Neuronal stem cell (in vitro differentiated cells): ENCODE data around the gene ITGB6.
A peak's percentile ranks its signal among the peaks of the same experiment; 100 is the strongest.

Experiments
- DNase-seq: peaks from one replicate; pipeline ENCODE4 v3.0.0-alpha.2; 2013; ENCODE audit warnings: low spot score
- H2AFZ ChIP-seq: one replicate; pipeline ENCODE4 v1.6.1; 2013; ENCODE audit warnings: mild to moderate bottlenecking, low read length, inconsistent platforms
- H2AK5ac ChIP-seq: 2 replicates; pipeline ENCODE4 v1.6.1; 2013; ENCODE audit warnings: low read depth, mild to moderate bottlenecking, inconsistent platforms, low read length, moderate library complexity, mixed read lengths
- H2BK120ac ChIP-seq: 2 replicates; pipeline ENCODE4 v1.6.1; 2013; ENCODE audit warnings: low read depth, mild to moderate bottlenecking, inconsistent platforms, low read length, moderate library complexity, mixed read lengths
- H2BK12ac ChIP-seq: one replicate; pipeline ENCODE4 v1.6.1; 2013; ENCODE audit warnings: low read length, inconsistent platforms
- H2BK15ac ChIP-seq: 2 replicates; pipeline ENCODE4 v1.6.1; 2013; ENCODE audit warnings: mild to moderate bottlenecking, low read length, inconsistent platforms, mixed read lengths
- H2BK5ac ChIP-seq: one replicate; pipeline ENCODE4 v1.6.1; 2013; ENCODE audit warnings: inconsistent platforms, mild to moderate bottlenecking, low read length, moderate library complexity
- H3K14ac ChIP-seq: one replicate; pipeline ENCODE4 v1.6.1; 2013; ENCODE audit warnings: low read length, inconsistent platforms
- H3K18ac ChIP-seq: 2 replicates; pipeline ENCODE4 v1.6.1; 2013; ENCODE audit warnings: low read length, inconsistent platforms
- H3K23ac ChIP-seq: 2 replicates; pipeline ENCODE4 v1.6.1; 2013; ENCODE audit warnings: low read depth, mild to moderate bottlenecking, mixed read lengths, low read length, inconsistent platforms; ENCODE audit not compliant: poor library complexity
- H3K27ac ChIP-seq: replicated peaks from 3 replicates; pipeline ENCODE4 v1.5.1; 2013; ENCODE audit warnings: low read length, inconsistent platforms
- H3K27me3 ChIP-seq, 3 experiments: 2 replicates each; pipeline ENCODE4 v1.6.1; 2013; ENCODE audit warnings: low read length in 3 of 3, mild to moderate bottlenecking in 2 of 3, inconsistent platforms in 1 of 3, low read depth in 1 of 3, mixed read lengths in 1 of 3, moderate library complexity in 1 of 3; ENCODE audit not compliant: control insufficient read depth in 3 of 3, insufficient read depth in 3 of 3
- H3K36me3 ChIP-seq, 2 donors: replicated peaks in 1 of 2; 2 replicates each; pipeline ENCODE4 v1.6.1; 2013; ENCODE audit warnings: low read length in 2 of 2; ENCODE audit not compliant: control insufficient read depth in 2 of 2, insufficient read depth in 2 of 2
- H3K4ac ChIP-seq: 2 replicates; pipeline ENCODE4 v1.6.1; 2013; ENCODE audit warnings: inconsistent platforms, mild to moderate bottlenecking, low read length, moderate library complexity
- H3K4me1 ChIP-seq, 2 donors: 1 replicate in 1 of 2; 2 replicates in 1 of 2; pipeline ENCODE4 v1.6.1; 2013; ENCODE audit warnings: low read length in 2 of 2, low read depth in 1 of 2; ENCODE audit not compliant: control insufficient read depth in 2 of 2, insufficient read depth in 1 of 2
- H3K4me2 ChIP-seq: one replicate; pipeline ENCODE4 v1.6.1; 2013; ENCODE audit warnings: mild to moderate bottlenecking, low read length, inconsistent platforms; ENCODE audit not compliant: insufficient read depth, poor library complexity, severe bottlenecking
- H3K4me3 ChIP-seq, 2 donors: 2 replicates each; pipeline ENCODE4 v1.5.1; 2013; ENCODE audit warnings: low read length in 2 of 2, mild to moderate bottlenecking in 2 of 2, inconsistent platforms in 1 of 2, moderate library complexity in 1 of 2
- H3K79me1 ChIP-seq: one replicate; pipeline ENCODE4 v1.6.1; 2013; ENCODE audit warnings: low read depth, mild to moderate bottlenecking, inconsistent platforms, low read length, moderate library complexity
- H3K9ac ChIP-seq: one replicate; pipeline ENCODE4 v1.6.1; 2013; ENCODE audit warnings: mild to moderate bottlenecking, low read depth, low read length, inconsistent platforms; ENCODE audit not compliant: poor library complexity
- H3K9me3 ChIP-seq, 2 donors: replicated peaks in 1 of 2; 2 replicates each; pipeline versions ENCODE3 to v1.6.1; 2013; ENCODE audit warnings: low read length in 2 of 2, mild to moderate bottlenecking in 2 of 2, inconsistent platforms in 1 of 2, low read depth in 1 of 2, mixed read lengths in 1 of 2, moderate library complexity in 1 of 2; ENCODE audit not compliant: control insufficient read depth in 2 of 2, insufficient read depth in 1 of 2
- H4K8ac ChIP-seq: one replicate; pipeline ENCODE4 v1.6.1; 2013; ENCODE audit warnings: low read depth, mild to moderate bottlenecking, inconsistent platforms, low read length, moderate library complexity
- H4K91ac ChIP-seq: one replicate; pipeline ENCODE4 v1.6.1; 2013; ENCODE audit warnings: low read length, low read depth, mild to moderate bottlenecking, inconsistent platforms; ENCODE audit not compliant: poor library complexity
- WGBS, 2 donors: extraction: QIAGEN DNeasy Blood & Tissue Kit; methylation state at CpG; one replicate each; pipeline ENCODE4 v1.1.7; 2013; ENCODE audit warnings: missing lambda C conversion rate in 2 of 2, mixed read lengths in 1 of 2; ENCODE audit not compliant: insufficient read length in 2 of 2, insufficient replicate concordance in 1 of 2; ENCODE audit errors: extremely low coverage in 2 of 2; 5-methylcytosine and 5-hydroxymethylcytosine counted together

ITGB6 gene

DNA sequence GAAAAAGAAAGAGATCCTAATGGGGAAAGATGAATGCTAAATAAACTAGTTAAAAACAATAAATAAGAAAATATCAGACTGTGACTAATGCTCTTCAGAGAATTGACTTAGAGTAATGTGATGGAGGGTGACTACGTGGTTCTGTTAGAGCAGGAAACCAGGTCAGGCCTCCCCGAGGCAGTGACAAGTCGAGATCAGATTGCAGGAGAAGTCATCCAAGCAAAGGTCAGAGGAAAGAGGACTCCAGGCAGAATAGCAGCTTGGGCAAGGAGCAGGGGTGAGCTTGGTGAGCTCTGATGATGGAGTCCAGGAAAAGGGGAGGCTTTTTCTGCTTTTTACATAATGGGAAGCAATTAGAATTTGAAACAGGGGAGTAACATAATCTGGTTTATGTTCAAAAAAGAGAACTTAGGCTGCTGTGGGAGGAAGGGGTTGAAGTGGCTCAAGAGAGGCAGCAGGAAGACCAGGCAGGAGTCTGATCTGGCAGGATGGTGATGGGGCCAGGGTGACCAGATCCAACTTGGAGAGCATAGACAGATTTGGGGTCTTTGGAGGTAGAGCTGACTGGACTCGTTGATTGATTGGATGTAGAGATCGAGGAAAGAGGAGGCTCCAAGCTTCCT is 27.3 kb upstream of the ITGB6 start:
- no CpG with 5 or more reads among the region's 5 CpGs for WGBS, 2 donors
- Histone ChIP-seq H3K36me3 (no peaks in the 10 kb centered on the region), H3K79me1 (no peaks in the 10 kb centered on the region), H3K9me3 (no peaks in the 10 kb centered on the region), H2BK15ac (no peak overlapping the region), H3K27me3 (no peaks in the 10 kb centered on the region), H3K18ac (peak overlapping the region; percentile 32), H3K14ac (no peak overlapping the region), H2BK5ac (no peak overlapping the region), H3K4me2 (no peak overlapping the region), H3K4me3 (no peak overlapping the region), H3K9ac (no peak overlapping the region), H4K91ac (no peak overlapping the region), H3K4me1 (peaks cover 0 to 2% of the 10 kb centered on the region in 2 donors), H4K8ac (no peak overlapping the region), H2AK5ac (no peak overlapping the region), H3K27ac (no peak overlapping the region), H3K23ac (no peak overlapping the region), H2AFZ (no peak overlapping the region), H2BK12ac (no peak overlapping the region), H2BK120ac (no peak overlapping the region), H3K4ac (no peak overlapping the region)
- DNase-seq, result no peak

- Histone ChIP-seq H3K9ac (no peak overlapping the region), H2BK5ac (no peak overlapping the region), H3K4me3 (no peak overlapping the region), H2AFZ (no peak overlapping the region), H3K9me3 (no peaks in the 10 kb centered on the region), H3K4me1 (peaks cover 0 to 6% of the 10 kb centered on the region in 2 donors), H3K18ac (no peak overlapping the region), H2BK15ac (no peak overlapping the region), H2BK12ac (no peak overlapping the region), H4K8ac (no peak overlapping the region), H3K27me3 (no peaks in the 10 kb centered on the region), H4K91ac (no peak overlapping the region), H3K36me3 (no peaks in the 10 kb centered on the region), H3K79me1 (no peaks in the 10 kb centered on the region), H3K14ac (no peak overlapping the region), H2AK5ac (no peak overlapping the region), H3K27ac (no peak overlapping the region), H3K4me2 (no peak overlapping the region), H2BK120ac (no peak overlapping the region), H3K4ac (no peak overlapping the region), H3K23ac (no peak overlapping the region)
- no CpG with 5 or more reads among the region's 5 CpGs for WGBS, 2 donors
- DNase-seq, result no peak
These were observed 26.3 kb upstream of the ITGB6 start for GRCh38 chr2:160226367-160226766.

DNA sequence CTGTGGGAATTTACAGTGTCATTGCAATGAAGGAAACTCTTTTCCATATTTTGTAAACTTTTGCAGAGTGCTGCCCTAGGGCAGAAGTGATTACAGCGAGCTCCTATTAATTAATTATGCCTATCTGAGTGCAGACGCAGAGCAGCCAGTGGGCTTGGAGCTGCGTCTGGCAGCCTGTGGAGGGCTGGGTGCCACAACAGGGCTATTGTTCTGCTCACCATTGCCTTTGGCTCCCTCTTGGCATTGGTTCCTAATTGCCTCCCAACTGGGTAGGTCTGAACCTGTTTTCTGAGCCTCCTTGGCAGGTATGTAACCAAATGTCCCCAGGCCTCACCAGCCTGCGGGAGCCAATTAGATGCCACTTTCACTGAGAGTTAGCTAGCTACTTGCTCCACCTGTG is 25.6 kb upstream of the ITGB6 start:
- no peak overlapping the region for H2BK12ac ChIP-seq
- H4K8ac ChIP-seq, result no peak overlapping the region
- H3K4me1 ChIP-seq, result peaks cover under 1 to 6% of the 10 kb centered on the region in 2 donors
- DNase-seq, result no peak
- no peak overlapping the region for H3K4me3 ChIP-seq
- no peaks in the 10 kb centered on the region for H3K9me3 ChIP-seq
- H2BK5ac ChIP-seq, result no peak overlapping the region
- no peak overlapping the region for H4K91ac ChIP-seq
- H3K79me1 ChIP-seq, result no peaks in the 10 kb centered on the region
- H2AK5ac ChIP-seq, result no peak overlapping the region
- no peak overlapping the region for H3K4me2 ChIP-seq
- no peak overlapping the region for H2AFZ ChIP-seq
- no peaks in the 10 kb centered on the region for H3K27me3 ChIP-seq
- H3K23ac ChIP-seq, result no peak overlapping the region
- H2BK15ac ChIP-seq, result no peak overlapping the region
- no peak overlapping the region for H3K14ac ChIP-seq
- no peak overlapping the region for H3K9ac ChIP-seq
- H3K36me3 ChIP-seq, result no peaks in the 10 kb centered on the region
- whole genome bisulfite sequencing, 2 donors, result no CpG with 5 or more reads among the region's 4 CpGs
- H3K4ac ChIP-seq, result no peak overlapping the region
- no peak overlapping the region for H3K27ac ChIP-seq
- no peak overlapping the region for H2BK120ac ChIP-seq
- no peak overlapping the region for H3K18ac ChIP-seq

DNA sequence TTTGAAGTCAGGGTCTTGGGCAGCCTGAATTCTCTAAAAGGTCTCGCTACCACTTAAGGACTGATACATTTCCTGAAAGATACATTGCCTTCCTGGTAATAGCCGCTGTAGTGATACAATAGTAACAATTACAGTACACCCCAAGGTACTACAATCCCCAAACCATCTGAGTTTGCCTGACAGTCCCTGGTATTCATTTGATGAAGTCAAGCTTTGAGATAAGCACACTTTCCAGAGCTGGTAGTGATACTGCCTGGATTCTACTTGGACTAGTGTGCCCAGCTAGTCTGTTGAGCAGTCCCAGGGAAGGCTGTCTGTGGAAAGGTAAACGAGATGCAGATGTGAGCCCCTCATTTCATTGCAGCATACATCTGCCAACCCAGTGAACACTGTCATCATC is 24.4 kb upstream of the ITGB6 start:
- H3K18ac ChIP-seq, result no peak overlapping the region

More for the DNA sequence above, 24.4 kb upstream of the ITGB6 start:
- Histone ChIP-seq H3K79me1 (no peaks in the 10 kb centered on the region), H3K4me2 (no peak overlapping the region), H3K4me3 (no peak overlapping the region), H3K9me3 (no peaks in the 10 kb centered on the region), H4K91ac (no peak overlapping the region), H2AFZ (no peak overlapping the region), H2BK120ac (no peak overlapping the region), H3K9ac (no peak overlapping the region), H2BK5ac (no peak overlapping the region), H4K8ac (no peak overlapping the region), H3K14ac (no peak overlapping the region), H3K36me3 (no peaks in the 10 kb centered on the region), H3K23ac (no peak overlapping the region), H2AK5ac (no peak overlapping the region), H3K4me1 (peaks cover 4 to 7% of the 10 kb centered on the region in 2 donors), H2BK12ac (no peak overlapping the region), H3K4ac (no peak overlapping the region), H2BK15ac (no peak overlapping the region), H3K27ac (no peak overlapping the region), H3K27me3 (no peaks in the 10 kb centered on the region)
- WGBS, 2 donors, result no CpG with 5 or more reads among the region's 3 CpGs
- no peak for DNase-seq
